Epithelial cell of alveolus of lung (primary cell): ENCODE data around the gene RNF222. TPM values are rescaled to one million over a fixed set of nuclear protein-coding genes. Genes with fewer than 3 reads are reported as not detected.

ENCODE experiments used
- total RNA-seq: library from RNA; depleted of rRNA; stranded (reverse); fragments of >200 nt; gene quantifications from 2 replicates; pipeline ENCODE4 v1.2.1, GENCODE V29; 2015

Gene RNF222
- total RNA-seq = not detected in 2 replicates

GRCh38 chr17:8397636-8398035 is at the start of gene RNF222:
RNF222 (minus strand) TSS chr17:8397827; CDS start chr17:8393461, 4,366 bp downstream.

GRCh38 chr17:8435245-8436168 is 37.9 kb upstream of the RNF222 start, which contains the start of gene NDEL1:
NDEL1 (plus strand) TSS chr17:8435884; CDS start chr17:8444272, 8,388 bp downstream.

GRCh38 chr17:8383143-8383822 is 14.3 kb downstream of the RNF222 start, which contains the start of gene RPL26:
RPL26 (minus strand) TSS chr17:8383193; CDS start chr17:8382310, 883 bp downstream.

DNA sequence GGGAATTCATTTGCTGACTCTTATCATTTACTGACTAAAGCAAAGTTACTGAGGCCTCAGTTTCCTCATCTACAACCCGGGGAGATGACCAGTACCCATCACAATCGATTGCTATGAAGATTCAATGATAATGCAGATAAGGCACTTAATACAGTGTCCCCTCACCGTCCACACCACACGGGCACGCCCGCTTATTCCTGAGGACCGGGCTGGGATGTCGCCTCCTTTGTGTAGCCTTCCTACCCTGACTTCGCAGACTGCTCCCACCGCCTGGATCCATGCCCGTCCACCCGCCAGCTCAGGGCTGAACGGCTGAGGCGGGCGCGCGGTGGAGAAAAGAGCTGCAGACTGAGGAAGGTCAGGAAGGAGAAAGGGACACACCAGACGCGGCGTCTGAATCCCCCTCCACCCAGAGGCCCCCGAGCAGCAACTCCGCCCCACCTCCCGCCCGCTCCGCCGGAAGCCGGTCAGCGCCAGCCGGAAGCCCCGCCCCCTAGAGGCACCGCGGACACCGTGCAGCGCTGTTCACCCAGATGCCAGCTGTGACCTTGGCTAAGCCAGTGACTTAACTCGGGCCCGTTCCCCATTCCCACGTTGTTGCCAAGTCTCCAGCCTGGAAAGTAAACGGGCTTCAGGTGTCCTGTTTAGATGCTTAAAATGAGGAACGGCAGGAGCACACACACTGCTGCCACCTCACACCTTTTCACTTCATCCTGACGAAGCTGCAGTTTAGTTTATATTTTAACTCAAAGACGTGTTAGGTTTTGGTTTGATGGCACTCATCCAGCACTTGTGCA is 21.2 kb downstream of the RNF222 start, which contains the start of gene KRABD2:
Gene KRABD2, minus strand, starts transcription at position 434 of the 797 bp plus-strand sequence.

Other genes starting within 250 kb of the RNF222 start
- 30.0 and 78.6 TPM in 2 replicates for gene PER1, start 245.4 kb downstream of the RNF222 start, total RNA-seq
- 4.0 and 22.9 TPM in 2 replicates for gene VAMP2, start 234.9 kb downstream of the RNF222 start, total RNA-seq
- 42.5 and 58.7 TPM in 2 replicates for gene TMEM107, start 221.4 kb downstream of the RNF222 start, total RNA-seq
- 11.3 and 12.2 TPM in 2 replicates for gene BORCS6, start 207.6 kb downstream of the RNF222 start, total RNA-seq
- 23.6 and 53.7 TPM in 2 replicates for gene AURKB, start 187.3 kb downstream of the RNF222 start, total RNA-seq
- 8.8 and 11.4 TPM in 2 replicates for gene CTC1, start 149.8 kb downstream of the RNF222 start, total RNA-seq
- 17.1 and 45.5 TPM in 2 replicates for gene PFAS, start 148.5 kb downstream of the RNF222 start, total RNA-seq
- 18.1 and 19.7 TPM in 2 replicates for gene RANGRF, start 109.2 kb downstream of the RNF222 start, total RNA-seq
- gene SLC25A35, start 102.4 kb downstream of the RNF222 start, total RNA-seq = 0.91 and 1.4 TPM in 2 replicates
- 0.48 and 2.3 TPM in 2 replicates for gene ARHGEF15, start 87.6 kb downstream of the RNF222 start, total RNA-seq
- not detected in 2 replicates for gene ODF4, start 58.0 kb downstream of the RNF222 start, total RNA-seq
- 3,504 and 6,849 TPM in 2 replicates for gene RPL26, start 14.6 kb downstream of the RNF222 start, total RNA-seq
- gene NDEL1, start 38.1 kb upstream of the RNF222 start, total RNA-seq = 48.0 and 55.3 TPM in 2 replicates
- gene MYH10, start 232.9 kb upstream of the RNF222 start, total RNA-seq = 43.0 and 62.6 TPM in 2 replicates